Measurements from ENCODE around the gene KRTDAP. TPM values are rescaled to one million over a fixed set of nuclear protein-coding genes. Genes with fewer than 3 reads are reported as not detected.
A peak's percentile ranks its signal among the peaks of the same experiment; 100 is the strongest.

KRTDAP gene
- total RNA-seq, 1 donor from 2014 or later: not detected

GRCh38 chr19:35506011-35506410 lies 15.7 kb upstream of the KRTDAP start:
- no peak overlapping the region for H3K27ac ChIP-seq (ENCODE audit: low read depth, low read length)
- no peaks in the 10 kb centered on the region for H4K20me1 ChIP-seq (ENCODE audit: insufficient read depth, low read length)
- no peak overlapping the region for H3K9ac ChIP-seq (ENCODE audit: low read length)
- H3K79me2 ChIP-seq (ENCODE audit: insufficient read depth, low read length): no peaks in the 10 kb centered on the region
- FAIRE-seq (no peak), DNase-seq (ENCODE audit: low read depth) (no peak)
- H3K36me3 ChIP-seq (ENCODE audit: insufficient read depth, low read length): no peaks in the 10 kb centered on the region
- Mint-ChIP-seq H3K36me3 (ENCODE audit: low read depth, unreplicated experiment) (peaks cover 12% of the 10 kb centered on the region), H3K4me1 (ENCODE audit: low read depth, unreplicated experiment) (peaks cover 11% of the 10 kb centered on the region), H3K9me3 (ENCODE audit: unreplicated experiment) (no peaks in the 10 kb centered on the region), H3K4me3 (ENCODE audit: unreplicated experiment) (peak overlapping the region; percentile 17), H3K27ac (ENCODE audit: unreplicated experiment) (no peak overlapping the region), H3K27me3 (ENCODE audit: low read depth, unreplicated experiment) (peaks cover 2% of the 10 kb centered on the region)
- no peak for TF ChIP-seq EZH2 (IDR thresholded peaks at IDR 0.05; ENCODE audit: insufficient read depth, low read length)
- TF ChIP-seq CTCF (IDR thresholded peaks at IDR 0.05; ENCODE audit: insufficient read depth, low read depth, low read length): no peak
- H3K9me3 ChIP-seq (ENCODE audit: insufficient read depth, low read depth, low read length): no peaks in the 10 kb centered on the region
- no peak overlapping the region for H3K4me3 ChIP-seq (ENCODE audit: insufficient read depth, low read depth, low read length)
- H2AFZ ChIP-seq (ENCODE audit: low read depth, low read length): no peak overlapping the region
- H3K4me2 ChIP-seq (ENCODE audit: low read length): no peak overlapping the region
- H3K4me1 ChIP-seq (ENCODE audit: insufficient read depth, low read length): no peaks in the 10 kb centered on the region
- peaks cover 52% of the 10 kb centered on the region for H3K27me3 ChIP-seq (ENCODE audit: insufficient read depth, low read length)

- H3K4me1 ChIP-seq (ENCODE audit: insufficient read depth, low read length): no peaks in the 10 kb centered on the region
- H3K9ac ChIP-seq (ENCODE audit: low read length): no peak overlapping the region
- H2AFZ ChIP-seq (ENCODE audit: low read depth, low read length): no peak overlapping the region
- FAIRE-seq (no peak), DNase-seq (ENCODE audit: low read depth) (no peak)
- H3K79me2 ChIP-seq (ENCODE audit: insufficient read depth, low read length): no peaks in the 10 kb centered on the region
- Mint-ChIP-seq H3K4me3 (ENCODE audit: unreplicated experiment) (no peak overlapping the region), H3K27ac (ENCODE audit: unreplicated experiment) (no peak overlapping the region), H3K36me3 (ENCODE audit: low read depth, unreplicated experiment) (peaks cover 23% of the 10 kb centered on the region), H3K4me1 (ENCODE audit: low read depth, unreplicated experiment) (peaks cover 4% of the 10 kb centered on the region), H3K9me3 (ENCODE audit: unreplicated experiment) (no peaks in the 10 kb centered on the region), H3K27me3 (ENCODE audit: low read depth, unreplicated experiment) (peaks cover 2% of the 10 kb centered on the region)
- TF ChIP-seq CTCF (IDR thresholded peaks at IDR 0.05; ENCODE audit: insufficient read depth, low read depth, low read length) (no peak), EZH2 (IDR thresholded peaks at IDR 0.05; ENCODE audit: insufficient read depth, low read length) (no peak)
- H3K27ac ChIP-seq (ENCODE audit: low read depth, low read length): no peak overlapping the region
- no peak overlapping the region for H3K4me2 ChIP-seq (ENCODE audit: low read length)
- no peaks in the 10 kb centered on the region for H3K36me3 ChIP-seq (ENCODE audit: insufficient read depth, low read length)
- H4K20me1 ChIP-seq (ENCODE audit: insufficient read depth, low read length): no peaks in the 10 kb centered on the region
- H3K27me3 ChIP-seq (ENCODE audit: insufficient read depth, low read length): peaks cover 21% of the 10 kb centered on the region
- no peak overlapping the region for H3K4me3 ChIP-seq (ENCODE audit: insufficient read depth, low read depth, low read length)
- H3K9me3 ChIP-seq (ENCODE audit: insufficient read depth, low read depth, low read length): no peaks in the 10 kb centered on the region
Measured at GRCh38 chr19:35502751-35503150, 12.5 kb upstream of the KRTDAP start.

- no peak overlapping the region for H3K4me2 ChIP-seq (ENCODE audit: low read length)
- H3K4me3 ChIP-seq (ENCODE audit: insufficient read depth, low read depth, low read length): no peak overlapping the region
- Mint-ChIP-seq H3K4me1 (ENCODE audit: low read depth, unreplicated experiment) (peaks cover 4% of the 10 kb centered on the region), H3K27me3 (ENCODE audit: low read depth, unreplicated experiment) (peaks cover 5% of the 10 kb centered on the region), H3K36me3 (ENCODE audit: low read depth, unreplicated experiment) (peaks cover 24% of the 10 kb centered on the region), H3K27ac (ENCODE audit: unreplicated experiment) (no peak overlapping the region), H3K4me3 (ENCODE audit: unreplicated experiment) (no peak overlapping the region), H3K9me3 (ENCODE audit: unreplicated experiment) (no peaks in the 10 kb centered on the region)
- H3K9me3 ChIP-seq (ENCODE audit: insufficient read depth, low read depth, low read length): no peaks in the 10 kb centered on the region
- H3K27me3 ChIP-seq (ENCODE audit: insufficient read depth, low read length): peaks cover 12% of the 10 kb centered on the region
- no peak overlapping the region for H3K9ac ChIP-seq (ENCODE audit: low read length)
- DNase-seq (ENCODE audit: low read depth) (no peak), FAIRE-seq (no peak)
- no peaks in the 10 kb centered on the region for H3K79me2 ChIP-seq (ENCODE audit: insufficient read depth, low read length)
- no peaks in the 10 kb centered on the region for H4K20me1 ChIP-seq (ENCODE audit: insufficient read depth, low read length)
- H3K27ac ChIP-seq (ENCODE audit: low read depth, low read length): no peak overlapping the region
- H3K36me3 ChIP-seq (ENCODE audit: insufficient read depth, low read length): no peaks in the 10 kb centered on the region
- H2AFZ ChIP-seq (ENCODE audit: low read depth, low read length): no peak overlapping the region
- TF ChIP-seq EZH2 (IDR thresholded peaks at IDR 0.05; ENCODE audit: insufficient read depth, low read length) (no peak), CTCF (IDR thresholded peaks at IDR 0.05; ENCODE audit: insufficient read depth, low read depth, low read length) (no peak)
- no peaks in the 10 kb centered on the region for H3K4me1 ChIP-seq (ENCODE audit: insufficient read depth, low read length)
Measured at GRCh38 chr19:35501684-35502083, 11.4 kb upstream of the KRTDAP start.

All from astrocyte (in vitro differentiated cells and primary cell).